ENCODE data around the gene RESF1. TPM values are rescaled to one million over a fixed set of nuclear protein-coding genes. Genes with fewer than 3 reads are reported as not detected.

Gene RESF1
- total and polyA plus RNA-seq, 2 donors (not counting 1 experiment from before 2014, with no cell fraction given), result 12.6 to 12.7 TPM

- TF ChIP-seq CTCF (conservative IDR thresholded peaks at IDR 0.05 in 1 of 2, IDR thresholded peaks at IDR 0.05 in 1 of 2; ENCODE audit: low read depth in 1 of 2, low read length in 2 of 2) (no peak), EZH2 (IDR thresholded peaks at IDR 0.05; ENCODE audit: low read length, missing control alignments) (no peak)
- Histone ChIP-seq H3K36me3 (ENCODE audit: control insufficient read depth, insufficient read depth, low read length) (no peaks in the 10 kb centered on the region), H3K4me1 (ENCODE audit: control insufficient read depth, extremely low read depth, insufficient read depth, low read length) (no peaks in the 10 kb centered on the region), H3K79me2 (ENCODE audit: control insufficient read depth, insufficient read depth, low read length) (no peaks in the 10 kb centered on the region), H3K4me3 (replicated peaks in 1 of 4; ENCODE audit: control extremely low read depth in 1 of 4, insufficient read depth in 1 of 4, low read depth in 3 of 4, low read length in 4 of 4) (no peak overlapping the region), H3K27ac (ENCODE audit: insufficient read depth, low read length) (no peak overlapping the region), H3K9ac (ENCODE audit: insufficient read depth, low read length) (no peak overlapping the region), H3K9me3 (ENCODE audit: control insufficient read depth, insufficient read depth, low read depth, low read length) (no peaks in the 10 kb centered on the region), H3K27me3 (ENCODE audit: control insufficient read depth, insufficient read depth, low read length) (no peaks in the 10 kb centered on the region), H3K4me2 (ENCODE audit: extremely low read depth, insufficient read depth, low read length) (no peak overlapping the region), H4K20me1 (ENCODE audit: control insufficient read depth, extremely low read depth, insufficient read depth, low read length) (no peaks in the 10 kb centered on the region), H2AFZ (ENCODE audit: low read length) (no peak overlapping the region)
- no peak for DNase-seq (ENCODE audit: low read depth in 2 of 2)
These were observed 9.1 kb upstream of the RESF1 start for GRCh38 chr12:31950088-31950487.

GRCh38 chr12:31950492-31950891, 8.7 kb upstream of the RESF1 start:
- no peak for DNase-seq (ENCODE audit: low read depth in 2 of 2)
- Histone ChIP-seq H3K27ac (ENCODE audit: insufficient read depth, low read length) (no peak overlapping the region), H3K4me2 (ENCODE audit: extremely low read depth, insufficient read depth, low read length) (no peak overlapping the region), H2AFZ (ENCODE audit: low read length) (no peak overlapping the region), H3K27me3 (ENCODE audit: control insufficient read depth, insufficient read depth, low read length) (no peaks in the 10 kb centered on the region), H3K36me3 (ENCODE audit: control insufficient read depth, insufficient read depth, low read length) (no peaks in the 10 kb centered on the region), H3K4me3 (replicated peaks in 1 of 4; ENCODE audit: control extremely low read depth in 1 of 4, insufficient read depth in 1 of 4, low read depth in 3 of 4, low read length in 4 of 4) (no peak overlapping the region), H3K4me1 (ENCODE audit: control insufficient read depth, extremely low read depth, insufficient read depth, low read length) (no peaks in the 10 kb centered on the region), H3K79me2 (ENCODE audit: control insufficient read depth, insufficient read depth, low read length) (no peaks in the 10 kb centered on the region), H3K9me3 (ENCODE audit: control insufficient read depth, insufficient read depth, low read depth, low read length) (no peaks in the 10 kb centered on the region), H3K9ac (ENCODE audit: insufficient read depth, low read length) (no peak overlapping the region), H4K20me1 (ENCODE audit: control insufficient read depth, extremely low read depth, insufficient read depth, low read length) (no peaks in the 10 kb centered on the region)
- TF ChIP-seq EZH2 (IDR thresholded peaks at IDR 0.05; ENCODE audit: low read length, missing control alignments) (no peak), CTCF (conservative IDR thresholded peaks at IDR 0.05 in 1 of 2, IDR thresholded peaks at IDR 0.05 in 1 of 2; ENCODE audit: low read depth in 1 of 2, low read length in 2 of 2) (no peak)

- H3K9me3 ChIP-seq (ENCODE audit: control insufficient read depth, insufficient read depth, low read depth, low read length), result no peaks in the 10 kb centered on the region
- H3K27ac ChIP-seq (ENCODE audit: insufficient read depth, low read length), result no peak overlapping the region
- H3K27me3 ChIP-seq (ENCODE audit: control insufficient read depth, insufficient read depth, low read length), result no peaks in the 10 kb centered on the region
- no peaks in the 10 kb centered on the region for H4K20me1 ChIP-seq (ENCODE audit: control insufficient read depth, extremely low read depth, insufficient read depth, low read length)
- H2AFZ ChIP-seq (ENCODE audit: low read length), result no peak overlapping the region
- no peak overlapping the region for H3K9ac ChIP-seq (ENCODE audit: insufficient read depth, low read length)
- TF ChIP-seq EZH2 (IDR thresholded peaks at IDR 0.05; ENCODE audit: low read length, missing control alignments), result no peak
- H3K79me2 ChIP-seq (ENCODE audit: control insufficient read depth, insufficient read depth, low read length), result no peaks in the 10 kb centered on the region
- DNase-seq (ENCODE audit: low read depth in 2 of 2), result no peak
- H3K4me1 ChIP-seq (ENCODE audit: control insufficient read depth, extremely low read depth, insufficient read depth, low read length), result no peaks in the 10 kb centered on the region
- no peak overlapping the region for H3K4me2 ChIP-seq (ENCODE audit: extremely low read depth, insufficient read depth, low read length)
- no peak overlapping the region for H3K4me3 ChIP-seq (replicated peaks in 1 of 4; ENCODE audit: control extremely low read depth in 1 of 4, insufficient read depth in 1 of 4, low read depth in 3 of 4, low read length in 4 of 4)
- no peaks in the 10 kb centered on the region for H3K36me3 ChIP-seq (ENCODE audit: control insufficient read depth, insufficient read depth, low read length)
These were observed 8.2 kb upstream of the RESF1 start for GRCh38 chr12:31951008-31951407.

Data from fibroblast of lung (primary cell).